Progenitor cell of endocrine pancreas (in vitro differentiated cells): ENCODE measurements around the gene GPR39. TPM values are rescaled to one million over a fixed set of nuclear protein-coding genes. Genes with fewer than 3 reads are reported as not detected.

ENCODE experiments used
- DNase-seq: peaks from one replicate; pipeline ENCODE4 v3.0.0; 2021; ENCODE audit warnings: low spot score; ENCODE audit not compliant: unreplicated experiment
- H3K27ac Mint-ChIP-seq: 2 replicates; pipeline ENCODE4 v1.8.0; 2021; ENCODE audit warnings: mild to moderate bottlenecking, moderate library complexity, mixed read lengths
- H3K27me3 Mint-ChIP-seq: 2 replicates; pipeline ENCODE4 v1.8.0; 2021; ENCODE audit warnings: mixed read lengths
- H3K36me3 Mint-ChIP-seq: 2 replicates; pipeline ENCODE4 v1.8.0; 2022; ENCODE audit warnings: mixed read lengths; ENCODE audit not compliant: insufficient read depth
- H3K4me1 Mint-ChIP-seq: 2 replicates; pipeline ENCODE4 v1.8.0; 2021; ENCODE audit warnings: low read depth, mixed read lengths
- H3K4me3 Mint-ChIP-seq: 2 replicates; pipeline ENCODE4 v1.8.0; 2021; ENCODE audit warnings: low read depth, mild to moderate bottlenecking, moderate library complexity, mixed read lengths
- H3K9me3 Mint-ChIP-seq: 2 replicates; pipeline ENCODE4 v1.8.0; 2021; ENCODE audit warnings: low read depth, mixed read lengths
- CTCF ChIP-seq: fragments of 200-600 bp; sonication (generic); IDR thresholded peaks from one replicate; pipeline ENCODE4 v1.5.0; 2021; ENCODE audit warnings: antibody characterized with exemption, mild to moderate bottlenecking; ENCODE audit not compliant: unreplicated experiment
- total RNA-seq: library from RNA; stranded (reverse); gene quantifications from 2 replicates; pipeline ENCODE4 v1.2.1, GENCODE V29; 2021

The GPR39 gene
- total RNA-seq, 1 donor from 2014 or later = 4.0 TPM

GRCh38 chr2:132482821-132483220 lies 66.2 kb downstream of the GPR39 start:
- Mint-ChIP-seq H3K4me1 (peaks cover 21% of the 10 kb centered on the region), H3K4me3 (no peak overlapping the region), H3K9me3 (no peaks in the 10 kb centered on the region), H3K36me3 (no peaks in the 10 kb centered on the region), H3K27me3 (no peaks in the 10 kb centered on the region), H3K27ac (no peak overlapping the region)
- no peak for DNase-seq
- no peak for TF ChIP-seq CTCF

- Mint-ChIP-seq H3K4me3 (no peak overlapping the region), H3K9me3 (no peaks in the 10 kb centered on the region), H3K27ac (no peak overlapping the region), H3K4me1 (peaks cover 8% of the 10 kb centered on the region), H3K27me3 (no peaks in the 10 kb centered on the region), H3K36me3 (no peaks in the 10 kb centered on the region)
- TF ChIP-seq CTCF = no peak
- no peak for DNase-seq
Observed at GRCh38 chr2:132484144-132484543, 67.5 kb downstream of the GPR39 start.

- Mint-ChIP-seq H3K4me3 (no peak overlapping the region), H3K27ac (no peak overlapping the region), H3K36me3 (no peaks in the 10 kb centered on the region), H3K27me3 (peaks cover 3% of the 10 kb centered on the region), H3K4me1 (no peaks in the 10 kb centered on the region), H3K9me3 (no peaks in the 10 kb centered on the region)
- no peak for TF ChIP-seq CTCF
- no peak for DNase-seq
Observed at GRCh38 chr2:132488491-132488890, 71.9 kb downstream of the GPR39 start.

- DNase-seq = peak; percentile 82
- no peaks in the 10 kb centered on the region for H3K4me1 Mint-ChIP-seq
Observed at GRCh38 chr2:132489150-132489549, 72.5 kb downstream of the GPR39 start.

GRCh38 chr2:132495881-132496280 lies 79.3 kb downstream of the GPR39 start:
- Mint-ChIP-seq H3K27ac (no peak overlapping the region), H3K4me1 (no peaks in the 10 kb centered on the region), H3K9me3 (no peaks in the 10 kb centered on the region), H3K27me3 (no peaks in the 10 kb centered on the region), H3K4me3 (no peak overlapping the region), H3K36me3 (no peaks in the 10 kb centered on the region)
- DNase-seq = no peak
- no peak for TF ChIP-seq CTCF

More at GRCh38 chr2:132489150-132489549, 72.5 kb downstream of the GPR39 start:
- Mint-ChIP-seq H3K27ac (no peak overlapping the region), H3K4me3 (no peak overlapping the region), H3K9me3 (no peaks in the 10 kb centered on the region), H3K27me3 (peaks cover 3% of the 10 kb centered on the region), H3K36me3 (no peaks in the 10 kb centered on the region)
- no peak for TF ChIP-seq CTCF
